HUES48 (cell line): ENCODE results near the gene CTSD.
A peak's percentile ranks its signal among the peaks of the same experiment; 100 is the strongest.

Source experiments
- H3K27ac ChIP-seq: one replicate; pipeline ENCODE4 v1.7.0; 2013; ENCODE audit warnings: low read depth, low read length, inconsistent platforms
- H3K27me3 ChIP-seq: 2 replicates; pipeline ENCODE4 v1.6.1; 2013; ENCODE audit warnings: mild to moderate bottlenecking, low read length; ENCODE audit not compliant: control insufficient read depth, insufficient read depth
- H3K36me3 ChIP-seq: 2 replicates; pipeline ENCODE4 v1.6.1; 2013; ENCODE audit warnings: low read length; ENCODE audit not compliant: control insufficient read depth, insufficient read depth
- H3K4me1 ChIP-seq: 2 replicates; pipeline ENCODE4 v1.6.1; 2013; ENCODE audit warnings: mild to moderate bottlenecking, low read length; ENCODE audit not compliant: control insufficient read depth, insufficient read depth
- H3K4me3 ChIP-seq: 2 replicates; pipeline ENCODE4 v1.5.1; 2013; ENCODE audit warnings: mild to moderate bottlenecking, low read depth, low read length
- H3K9ac ChIP-seq: 2 replicates; pipeline ENCODE4 v1.6.1; 2013; ENCODE audit warnings: mild to moderate bottlenecking, low read depth, low read length, moderate library complexity
- H3K9me3 ChIP-seq: 2 replicates; pipeline ENCODE4 v1.6.1; 2013; ENCODE audit warnings: low read length; ENCODE audit not compliant: control insufficient read depth, insufficient read depth

CTSD gene

GRCh38 chr11:1767399-1768140, 3.8 kb upstream of the CTSD start:
- H3K27me3 ChIP-seq, result no peaks in the 10 kb centered on the region
- peaks cover 13% of the 10 kb centered on the region for H3K4me1 ChIP-seq
- no peak overlapping the region for H3K4me3 ChIP-seq
- no peak overlapping the region for H3K27ac ChIP-seq
- H3K9ac ChIP-seq, result no peak overlapping the region
- H3K9me3 ChIP-seq, result no peaks in the 10 kb centered on the region
- no peaks in the 10 kb centered on the region for H3K36me3 ChIP-seq

- no peaks in the 10 kb centered on the region for H3K27me3 ChIP-seq
- no peak overlapping the region for H3K9ac ChIP-seq
- H3K9me3 ChIP-seq, result no peaks in the 10 kb centered on the region
- no peak overlapping the region for H3K27ac ChIP-seq
- no peak overlapping the region for H3K4me3 ChIP-seq
- no peaks in the 10 kb centered on the region for H3K36me3 ChIP-seq
- peaks cover 8% of the 10 kb centered on the region for H3K4me1 ChIP-seq
Observed at GRCh38 chr11:1766719-1767398, 3.1 kb upstream of the CTSD start.

- H3K4me1 ChIP-seq, result peaks cover 8% of the 10 kb centered on the region; the same call in 1 of the 2 replicates
- H3K9me3 ChIP-seq, result no peaks in the 10 kb centered on the region
- no peak overlapping the region for H3K9ac ChIP-seq
- peaks cover 3% of the 10 kb centered on the region for H3K36me3 ChIP-seq
- no peak overlapping the region for H3K4me3 ChIP-seq
- no peak overlapping the region for H3K27ac ChIP-seq
- no peaks in the 10 kb centered on the region for H3K27me3 ChIP-seq
Observed at GRCh38 chr11:1765871-1766718, 2.4 kb upstream of the CTSD start.

- H3K27me3 ChIP-seq, result no peaks in the 10 kb centered on the region
- H3K4me1 ChIP-seq, result peaks cover 8% of the 10 kb centered on the region; the same call in 1 of the 2 replicates
- no peaks in the 10 kb centered on the region for H3K9me3 ChIP-seq
- H3K27ac ChIP-seq, result peak overlapping the region; percentile 28
- peak overlapping the region; percentile 79 for H3K4me3 ChIP-seq
- H3K9ac ChIP-seq, result peak overlapping the region; percentile 70
- H3K36me3 ChIP-seq, result peaks cover 29% of the 10 kb centered on the region
Observed at GRCh38 chr11:1763336-1763795, 361 bp downstream of the CTSD start.

GRCh38 chr11:1762537-1763302, 1.0 kb downstream of the CTSD start:
- Histone ChIP-seq H3K4me3 (peak overlapping the region; percentile 79), H3K27ac (peak overlapping the region; percentile 28), H3K9ac (peak overlapping the region; percentile 70), H3K27me3 (no peaks in the 10 kb centered on the region), H3K4me1 (peaks cover 8% of the 10 kb centered on the region; the same call in 1 of the 2 replicates), H3K9me3 (no peaks in the 10 kb centered on the region), H3K36me3 (peaks cover 29% of the 10 kb centered on the region)

GRCh38 chr11:1761857-1762536, 1.7 kb downstream of the CTSD start:
- no peak overlapping the region for H3K27ac ChIP-seq
- peaks cover 8% of the 10 kb centered on the region; the same call in 1 of the 2 replicates for H3K4me1 ChIP-seq
- H3K36me3 ChIP-seq, result peaks cover 34% of the 10 kb centered on the region
- no peaks in the 10 kb centered on the region for H3K9me3 ChIP-seq
- H3K27me3 ChIP-seq, result no peaks in the 10 kb centered on the region
- H3K4me3 ChIP-seq, result no peak overlapping the region
- H3K9ac ChIP-seq, result no peak overlapping the region

GRCh38 chr11:1761110-1761856, 2.4 kb downstream of the CTSD start:
- Histone ChIP-seq H3K9ac (no peak overlapping the region), H3K36me3 (peaks cover 41% of the 10 kb centered on the region)

GRCh38 chr11:1760351-1761109, 3.2 kb downstream of the CTSD start:
- H3K4me3 ChIP-seq, result no peak overlapping the region
- no peaks in the 10 kb centered on the region for H3K9me3 ChIP-seq
- no peaks in the 10 kb centered on the region for H3K27me3 ChIP-seq
- H3K27ac ChIP-seq, result no peak overlapping the region
- no peak overlapping the region for H3K9ac ChIP-seq
- peaks cover 48% of the 10 kb centered on the region for H3K36me3 ChIP-seq
- peaks cover 8% of the 10 kb centered on the region; the same call in 1 of the 2 replicates for H3K4me1 ChIP-seq

More at GRCh38 chr11:1761110-1761856, 2.4 kb downstream of the CTSD start:
- Histone ChIP-seq H3K4me1 (peaks cover 8% of the 10 kb centered on the region; the same call in 1 of the 2 replicates), H3K27me3 (no peaks in the 10 kb centered on the region), H3K4me3 (no peak overlapping the region), H3K27ac (no peak overlapping the region), H3K9me3 (no peaks in the 10 kb centered on the region)

GRCh38 chr11:1759851-1760220, 3.9 kb downstream of the CTSD start:
- no peak overlapping the region for H3K9ac ChIP-seq
- no peaks in the 10 kb centered on the region for H3K27me3 ChIP-seq
- no peak overlapping the region for H3K4me3 ChIP-seq
- H3K9me3 ChIP-seq, result no peaks in the 10 kb centered on the region
- H3K36me3 ChIP-seq, result peaks cover 55% of the 10 kb centered on the region
- peaks cover 8% of the 10 kb centered on the region; the same call in 1 of the 2 replicates for H3K4me1 ChIP-seq
- H3K27ac ChIP-seq, result no peak overlapping the region
